NOMO-1 (cell line): ENCODE results near the gene IFNGR1.
"Not testable (repeated sequence)": the region's sequence is repeated elsewhere in the genome, so short reads cannot be mapped to it uniquely, and the experiment has no call there.

Experiments used
- DNase-seq, 2 experiments: peaks; one replicate each; lab custom pipeline; 2025; ENCODE audit not compliant: unreplicated experiment in 2 of 2; lab: John Stamatoyannopoulos, UW

IFNGR1 gene

DNA sequence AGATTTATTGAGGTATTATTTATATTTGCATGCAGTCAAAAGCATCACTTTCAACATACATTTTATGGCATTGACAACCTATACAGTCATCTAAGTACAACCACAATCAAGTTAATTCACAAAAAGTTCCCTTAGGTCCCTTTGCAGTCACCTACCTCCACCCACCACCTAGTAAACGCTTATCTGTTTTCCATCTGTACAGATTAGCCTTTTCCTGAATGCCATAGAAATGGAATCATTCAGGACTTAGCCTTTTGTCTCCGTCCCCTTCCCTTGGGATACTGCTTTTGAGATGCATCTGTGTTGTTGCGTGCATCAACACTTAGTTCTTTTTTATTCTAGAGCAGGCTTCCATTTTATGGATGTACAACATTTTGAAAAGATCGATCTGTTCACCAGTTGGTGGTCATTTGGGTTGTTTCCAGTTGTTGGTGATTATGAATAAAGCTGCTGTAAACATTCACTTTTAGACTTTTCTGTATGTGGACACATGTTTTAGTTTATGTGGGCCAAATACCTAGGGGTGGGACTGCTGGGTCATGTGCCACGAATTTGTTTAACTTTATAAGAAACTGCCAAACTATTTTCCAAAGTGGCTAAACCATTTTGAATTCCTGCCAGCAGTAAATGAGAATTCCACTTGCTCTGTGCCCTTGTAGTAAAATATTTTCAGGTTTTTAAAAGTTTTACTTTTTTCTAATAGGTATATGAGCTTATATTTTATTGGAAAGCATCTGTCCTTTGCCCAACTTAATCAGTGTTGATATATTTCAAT, 17.6 kb upstream of the IFNGR1 start:
- DNase-seq, result no peak

DNA sequence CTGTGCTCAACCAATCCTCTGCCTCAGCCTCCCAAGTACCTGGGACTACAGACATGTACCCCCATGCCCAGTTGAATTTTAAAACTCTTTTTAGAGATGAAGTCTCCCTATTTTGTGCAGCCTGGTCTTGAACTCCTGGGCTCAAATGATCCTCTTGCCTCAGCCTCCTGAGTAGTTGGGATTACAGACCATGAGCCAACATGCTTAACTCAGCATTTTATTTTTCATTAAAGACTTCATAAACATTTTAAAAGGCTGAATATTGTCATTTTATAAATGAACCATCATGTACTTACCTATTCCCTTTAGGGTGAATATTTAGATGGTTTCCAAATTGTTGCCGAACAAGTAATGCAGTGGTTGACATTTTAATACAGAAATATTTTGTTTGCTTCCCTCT, 16.5 kb upstream of the IFNGR1 start:
- no peak for DNase-seq

DNA sequence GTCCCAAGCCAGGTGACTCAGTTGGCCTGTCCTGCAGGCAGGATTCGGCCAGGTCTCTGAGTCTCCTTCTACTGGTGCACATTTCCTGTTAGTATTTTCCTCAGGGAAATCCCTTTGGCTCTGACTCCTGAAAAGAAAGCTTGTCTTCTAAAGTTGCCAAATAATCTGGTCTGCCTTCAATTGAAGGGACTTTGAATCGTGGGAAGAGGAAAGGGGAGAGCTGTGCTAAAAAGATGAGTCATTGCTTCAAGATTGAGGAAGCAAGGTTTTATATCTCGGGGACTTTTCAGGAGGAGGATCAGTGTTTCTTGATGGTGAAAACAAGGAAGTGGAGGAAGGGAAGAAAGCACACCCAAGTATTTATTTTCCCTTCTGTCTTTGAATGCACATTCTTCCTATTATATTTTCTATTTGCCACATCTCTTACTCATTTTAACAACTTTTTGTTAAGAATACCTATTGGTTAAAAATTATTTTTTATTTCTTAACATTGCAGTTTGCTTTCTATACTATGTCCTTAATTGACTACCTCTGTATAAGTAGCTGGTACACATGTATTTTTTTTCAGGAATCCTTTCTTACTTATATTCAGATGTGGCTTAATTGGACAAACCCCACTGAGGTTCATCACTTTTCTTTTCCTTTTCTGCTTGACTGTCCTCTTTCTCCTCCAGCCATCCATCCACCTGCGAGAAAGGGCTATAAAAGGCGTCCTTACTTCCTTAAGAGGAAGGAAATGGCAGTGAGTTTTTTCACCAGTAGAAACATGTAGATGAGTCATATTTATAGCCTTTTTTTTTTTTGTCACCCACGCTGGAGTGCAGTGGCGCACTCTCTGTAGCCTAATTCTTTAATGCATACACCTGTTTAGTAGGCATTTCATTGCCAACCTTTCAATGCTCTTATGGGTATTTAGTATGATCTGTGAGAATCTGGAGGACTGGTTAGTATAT, 15.0 kb upstream of the IFNGR1 start:
- peak; percentile 68 to 93 for DNase-seq

DNA sequence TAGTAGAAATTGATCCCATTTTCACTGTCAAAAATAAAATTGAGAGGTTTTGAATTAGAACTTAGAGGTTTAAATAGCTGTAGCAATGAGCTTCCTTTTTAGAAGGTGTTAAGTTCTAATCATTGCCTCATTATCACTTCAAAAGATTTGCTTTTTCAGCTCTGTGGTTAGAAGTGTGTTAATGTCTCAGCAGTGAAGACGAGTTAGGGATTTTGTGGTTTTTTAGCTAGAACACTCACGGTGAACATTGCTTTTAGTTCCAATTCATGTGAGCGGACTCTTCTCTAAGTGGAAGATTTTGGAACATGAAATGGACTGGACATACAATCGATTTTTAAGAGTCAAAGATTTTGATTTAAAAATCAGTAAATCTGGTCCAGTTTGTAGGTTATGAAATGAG, 12.7 kb upstream of the IFNGR1 start:
- peak in 1 of 2 experiments; percentile 70 for DNase-seq

- DNase-seq, result no peak
Observed at GRCh38 chr6:137230956-137231555, 11.9 kb upstream of the IFNGR1 start.

DNA sequence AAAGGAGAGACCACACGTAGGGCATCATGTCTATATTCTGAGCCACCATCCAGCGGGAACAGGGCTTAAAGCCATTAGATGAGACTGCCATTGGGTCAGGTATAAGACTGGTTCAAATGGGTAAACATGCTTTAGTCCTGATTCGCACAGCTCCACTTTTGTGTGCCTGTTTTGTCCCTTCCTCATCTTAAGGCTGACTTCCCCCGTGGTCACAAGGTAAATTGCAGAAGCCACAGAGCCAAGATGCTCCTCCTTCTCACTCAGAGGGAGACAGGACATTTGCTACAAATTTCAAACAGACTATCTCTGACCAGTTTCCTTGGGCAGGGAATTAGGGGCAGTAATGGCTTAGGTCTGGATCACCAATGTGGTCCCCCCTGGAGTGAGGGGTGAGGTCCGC, 11.4 kb upstream of the IFNGR1 start:
- DNase-seq, result peak; percentile 24 to 66

DNA sequence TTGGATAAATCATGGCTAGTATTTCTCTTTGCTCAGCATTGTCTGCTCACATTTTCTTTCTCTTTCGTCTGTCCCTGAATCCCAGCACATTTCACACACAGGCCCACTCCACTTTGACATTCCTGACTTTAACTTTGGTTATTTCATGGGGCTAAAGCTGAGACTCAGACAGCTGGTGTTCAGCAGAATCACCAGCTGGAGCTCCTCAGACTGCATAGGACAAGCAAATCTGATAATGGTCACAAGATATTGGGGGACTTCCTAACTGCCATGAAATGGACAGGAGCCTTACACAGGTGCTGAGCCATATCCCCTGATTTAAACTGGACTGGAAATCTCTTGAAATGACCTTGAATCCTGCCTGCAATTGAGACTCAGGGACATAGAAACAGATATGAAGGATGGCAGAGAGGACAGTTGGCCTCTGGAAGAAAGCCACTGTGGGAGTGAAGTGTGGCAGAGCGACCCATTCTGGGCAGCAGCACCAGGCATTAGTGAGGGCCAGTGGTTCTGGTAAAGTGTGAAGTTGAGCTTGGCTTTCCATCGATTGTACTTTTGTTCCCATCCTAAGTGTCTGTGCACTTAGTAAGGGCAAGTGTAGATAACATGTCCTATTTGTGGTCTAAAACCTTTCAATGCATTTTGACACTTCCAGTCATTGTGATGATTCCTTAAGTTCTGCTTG, 10.0 kb upstream of the IFNGR1 start:
- no peak for DNase-seq

- DNase-seq, result no peak
Observed at GRCh38 chr6:137227871-137228302, 8.7 kb upstream of the IFNGR1 start.

DNA sequence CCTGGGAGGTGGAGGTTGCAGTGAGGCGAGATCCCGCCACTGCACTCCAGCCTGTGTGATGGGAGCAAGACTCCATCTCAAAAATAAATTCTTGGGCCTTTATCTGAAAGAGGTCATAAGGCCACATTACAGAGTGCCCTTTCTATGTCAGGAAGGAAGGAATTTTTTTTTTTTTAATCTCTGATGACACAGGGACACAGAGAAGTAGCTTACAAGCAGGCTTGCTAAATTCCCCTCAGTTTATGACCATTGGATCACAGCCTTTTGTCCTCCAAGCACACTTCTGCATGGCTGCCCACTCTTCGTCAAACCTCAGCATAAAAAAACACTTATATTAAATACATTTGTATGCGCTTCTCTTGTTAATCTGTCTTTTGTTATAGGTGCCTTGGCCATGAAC, 7.5 kb upstream of the IFNGR1 start:
- no peak for DNase-seq

- peak; percentile 82 to 97 for DNase-seq
Observed at GRCh38 chr6:137224799-137225198, 5.6 kb upstream of the IFNGR1 start.

DNA sequence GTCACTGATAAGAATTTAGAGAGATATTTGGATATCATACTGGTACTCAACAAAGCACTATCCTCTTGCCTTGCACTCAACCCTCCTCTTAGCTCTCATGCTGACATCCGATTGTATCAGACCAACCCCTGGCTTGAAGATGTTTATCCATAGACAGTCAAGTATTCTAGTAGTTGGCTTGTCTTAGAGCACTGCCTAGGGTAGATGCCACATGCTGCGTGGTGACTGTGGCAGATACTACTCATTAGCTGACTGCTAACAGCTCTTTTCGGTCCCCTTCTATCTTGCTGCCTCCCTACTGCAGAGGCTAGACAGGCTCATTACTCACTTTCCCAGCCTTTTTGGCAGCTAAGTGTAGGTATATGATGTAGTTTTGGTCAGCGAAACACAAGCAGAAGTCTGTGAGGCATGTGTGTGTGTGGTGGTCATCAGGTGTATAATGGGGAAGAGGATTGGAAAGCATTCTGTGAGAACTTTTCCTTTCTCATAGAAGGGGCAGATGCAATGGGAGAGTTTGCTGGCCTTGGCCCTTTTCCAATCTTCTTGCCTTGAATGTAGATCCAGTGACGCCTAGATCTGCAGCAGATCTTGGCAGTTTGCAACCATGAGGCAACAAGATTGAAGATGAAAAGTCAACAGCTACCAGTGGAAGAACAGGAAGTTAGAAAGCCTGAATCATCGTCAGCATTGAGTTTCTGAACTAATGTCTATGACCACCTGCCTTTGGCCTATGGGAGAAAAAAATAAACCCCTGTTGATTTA, 4.4 kb upstream of the IFNGR1 start:
- peak; percentile 67 to 96 for DNase-seq

DNA sequence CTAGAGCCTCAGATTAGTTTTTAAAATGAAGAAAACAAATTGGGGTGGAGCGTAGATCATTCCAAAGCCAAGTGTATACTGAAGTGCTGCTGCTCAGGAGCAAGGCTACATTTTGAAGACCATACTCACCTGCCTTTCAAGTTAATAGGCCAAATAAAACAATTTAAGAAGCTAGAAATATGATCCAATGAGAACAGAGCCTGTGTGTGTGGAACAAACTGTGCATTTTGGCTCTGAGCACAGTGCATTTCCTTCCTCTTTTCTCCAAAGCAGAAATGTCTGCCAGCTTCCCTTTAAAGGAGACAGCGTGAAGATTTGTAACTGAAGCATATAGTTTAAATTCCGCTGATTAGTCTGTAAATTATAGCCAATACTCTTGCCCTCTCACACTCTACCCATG, 3.2 kb upstream of the IFNGR1 start:
- peak; percentile 60 to 96 for DNase-seq

DNA sequence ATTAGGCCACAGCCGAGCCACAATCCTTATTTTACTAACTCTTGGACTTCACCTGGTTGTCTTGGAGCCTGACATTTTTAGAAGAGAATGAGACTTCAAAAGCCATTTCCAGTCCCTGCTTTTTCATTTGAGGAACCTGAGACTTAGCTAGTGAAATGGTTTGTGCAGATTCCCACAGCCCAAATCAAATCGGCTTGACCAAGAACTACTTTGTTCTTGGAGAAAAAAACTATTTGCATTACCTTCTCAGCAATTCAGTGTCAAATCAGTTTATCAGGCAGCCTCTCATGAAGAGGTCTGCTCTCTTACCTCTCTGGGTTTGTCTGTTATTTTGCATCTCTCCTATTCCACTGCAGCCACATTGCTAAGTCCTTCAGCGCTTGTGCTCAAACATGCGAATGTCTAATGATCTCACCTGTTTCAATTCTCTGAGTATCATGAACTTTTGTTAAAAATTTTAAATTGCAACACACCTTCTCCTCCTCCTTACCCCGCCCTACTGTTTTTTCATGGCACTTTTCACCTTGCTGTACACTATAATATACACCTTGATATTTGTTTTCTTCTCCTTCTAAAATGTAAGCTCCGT, 573 bp upstream of the IFNGR1 start:
- no peak for DNase-seq

DNA sequence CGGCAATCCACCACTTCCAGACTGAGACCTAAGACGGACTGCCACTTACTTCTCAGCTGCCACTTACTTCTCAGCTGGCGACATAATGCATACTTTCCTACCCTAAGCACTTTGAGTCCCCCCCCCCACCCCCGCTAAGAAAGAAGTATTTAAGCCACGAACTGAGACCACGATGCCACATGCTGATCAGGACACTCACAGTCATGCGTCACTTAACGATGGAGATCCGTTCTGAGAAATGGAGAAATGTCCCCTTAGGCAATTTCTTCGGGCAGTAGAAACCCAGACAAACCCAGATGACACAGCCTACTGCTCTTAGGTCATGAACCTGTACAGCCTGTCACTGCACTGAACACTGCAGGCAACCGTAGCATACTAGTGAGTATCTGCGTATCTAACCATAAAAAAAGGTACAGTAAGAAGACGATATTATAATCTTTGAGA, 690 bp downstream of the IFNGR1 start:
- DNase-seq, result peak; percentile 64 to 93

GRCh38 chr6:137217801-137218472, 1.2 kb downstream of the IFNGR1 start:
- DNase-seq, result peak; percentile 90 to 92

DNA sequence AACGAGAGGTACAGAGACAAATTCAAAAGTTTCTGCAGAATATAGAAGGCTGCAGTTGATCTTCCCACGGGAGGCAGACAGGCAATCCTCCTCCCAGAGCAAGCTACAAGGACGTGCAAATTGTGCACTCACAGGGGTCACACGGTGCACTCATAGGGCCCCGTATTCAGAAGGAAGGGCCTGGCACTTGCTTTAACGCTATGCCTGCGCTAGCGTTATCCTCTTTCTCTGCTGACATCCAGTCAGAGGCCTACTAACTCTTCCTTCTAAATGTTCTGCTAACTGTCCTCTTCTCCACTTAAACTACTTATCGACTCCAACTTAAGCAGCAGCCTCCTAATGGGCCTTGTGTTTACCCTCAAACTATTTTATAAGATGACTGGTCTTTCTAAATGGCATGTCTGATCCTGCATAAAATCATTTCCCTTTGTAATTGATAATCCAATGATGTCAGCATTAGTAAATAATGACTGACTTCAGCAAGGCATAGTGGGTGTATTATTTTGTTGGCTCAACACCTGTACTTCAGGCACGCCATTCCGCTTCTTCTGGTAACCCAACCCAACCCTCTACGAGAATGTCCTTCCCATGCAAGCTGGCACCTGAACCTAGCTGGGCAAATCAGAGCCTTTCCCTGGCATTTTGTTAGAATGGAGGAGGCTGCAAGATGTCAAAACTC, 2.2 kb downstream of the IFNGR1 start:
- DNase-seq, result no peak

- no peak for DNase-seq
Observed at GRCh38 chr6:137216106-137216505, 3.1 kb downstream of the IFNGR1 start.

DNA sequence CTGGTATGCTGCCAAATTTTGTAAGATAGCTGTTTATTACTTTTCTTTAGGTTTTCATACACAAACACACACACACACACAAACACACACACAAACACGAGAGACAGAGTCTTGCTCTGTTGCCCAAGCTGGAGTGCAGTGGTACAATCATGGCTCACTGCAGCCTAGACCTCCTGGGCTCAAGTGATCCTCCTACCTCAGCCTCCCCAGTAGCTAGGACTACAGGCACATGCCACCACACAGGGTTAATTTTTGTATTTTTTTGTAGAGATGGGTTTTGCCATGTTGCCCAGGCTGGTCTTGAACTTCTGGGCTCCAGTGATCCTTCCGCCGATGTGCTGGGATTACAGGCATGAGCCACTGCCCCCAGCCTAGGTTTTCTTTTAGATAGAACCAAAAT, 3.6 kb downstream of the IFNGR1 start:
- DNase-seq, result not testable (repeated sequence)
